Upper lobe of left lung (tissue), 4 donors: ENCODE results near the gene KLF7.

ENCODE experiments used
- EP300 ChIP-seq, 4 donors: sonication (generic); formaldehyde crosslinking; IDR thresholded peaks; one replicate each; pipeline ENCODE4 v1.5.1; 2017; ENCODE audit warnings: antibody characterized with exemption in 4 of 4, control low read depth in 2 of 4
- POLR2A ChIP-seq, 4 donors: fragments of 450-650 bp; IDR thresholded peaks; one replicate each; pipeline ENCODE4 v1.5.1; 2016 to 2017; ENCODE audit warnings: antibody characterized with exemption in 4 of 4, mild to moderate bottlenecking in 2 of 4
- POLR2AphosphoS5 ChIP-seq, 2 donors: sonication (generic); formaldehyde crosslinking; IDR thresholded peaks; one replicate each; pipeline ENCODE4 v1.5.1; 2017; ENCODE audit warnings: antibody characterized with exemption in 2 of 2
- TF ChIP-seq, protein P1 (sequence below), 6 experiments: fragments of 450-650 bp in 4 of 6; fragments of 200-600 bp in 2 of 6; sonication (generic) in 2 of 6; IDR thresholded peaks; one replicate each; pipeline ENCODE4 v1.5.1; 2016 to 2019; ENCODE audit warnings: antibody characterized with exemption in 6 of 6

DNA sequence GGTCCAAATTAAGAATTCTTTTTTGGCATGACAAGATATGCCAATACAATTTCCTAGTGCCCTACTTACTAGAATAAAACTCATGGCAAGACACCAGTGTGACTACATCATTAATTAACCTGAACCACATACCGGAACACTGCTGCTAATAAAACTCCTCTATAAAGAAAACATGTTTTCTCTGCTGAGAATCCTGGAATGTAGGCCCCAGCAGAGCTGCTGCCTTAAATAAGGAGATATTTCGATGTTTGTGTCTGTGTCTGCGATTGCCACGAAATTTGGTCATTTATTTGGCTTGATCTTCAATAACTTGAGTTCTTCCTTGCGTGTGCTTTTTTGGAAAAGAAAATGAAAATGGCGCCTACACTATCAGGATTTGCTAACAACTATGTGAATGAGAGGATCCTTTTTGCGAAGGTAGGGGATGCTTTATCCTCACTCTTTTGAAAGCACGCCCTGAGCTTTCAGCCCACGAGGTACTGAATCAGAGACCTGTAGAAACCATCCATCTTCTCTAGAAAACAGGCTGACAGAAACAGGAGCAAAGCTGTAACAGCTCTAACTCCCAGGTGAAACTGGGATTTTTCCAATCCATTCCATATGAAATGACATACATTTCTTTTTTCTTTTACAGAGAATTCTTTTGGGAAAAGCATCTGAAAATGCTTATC is 27.0 kb downstream of the KLF7 start:
- TF ChIP-seq POLR2AphosphoS5 (IDR thresholded peaks at IDR 0.05) (no peak), POLR2A (IDR thresholded peaks at IDR 0.05) (no peak), EP300 (IDR thresholded peaks at IDR 0.05) (no peak)
- TF ChIP-seq, protein P1, sequence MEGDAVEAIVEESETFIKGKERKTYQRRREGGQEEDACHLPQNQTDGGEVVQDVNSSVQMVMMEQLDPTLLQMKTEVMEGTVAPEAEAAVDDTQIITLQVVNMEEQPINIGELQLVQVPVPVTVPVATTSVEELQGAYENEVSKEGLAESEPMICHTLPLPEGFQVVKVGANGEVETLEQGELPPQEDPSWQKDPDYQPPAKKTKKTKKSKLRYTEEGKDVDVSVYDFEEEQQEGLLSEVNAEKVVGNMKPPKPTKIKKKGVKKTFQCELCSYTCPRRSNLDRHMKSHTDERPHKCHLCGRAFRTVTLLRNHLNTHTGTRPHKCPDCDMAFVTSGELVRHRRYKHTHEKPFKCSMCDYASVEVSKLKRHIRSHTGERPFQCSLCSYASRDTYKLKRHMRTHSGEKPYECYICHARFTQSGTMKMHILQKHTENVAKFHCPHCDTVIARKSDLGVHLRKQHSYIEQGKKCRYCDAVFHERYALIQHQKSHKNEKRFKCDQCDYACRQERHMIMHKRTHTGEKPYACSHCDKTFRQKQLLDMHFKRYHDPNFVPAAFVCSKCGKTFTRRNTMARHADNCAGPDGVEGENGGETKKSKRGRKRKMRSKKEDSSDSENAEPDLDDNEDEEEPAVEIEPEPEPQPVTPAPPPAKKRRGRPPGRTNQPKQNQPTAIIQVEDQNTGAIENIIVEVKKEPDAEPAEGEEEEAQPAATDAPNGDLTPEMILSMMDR (IDR thresholded peaks at IDR 0.05): no peak
